ENCODE data around the gene CATSPERD. TPM values are rescaled to one million over a fixed set of nuclear protein-coding genes. Genes with fewer than 3 reads are reported as not detected.

Gene CATSPERD
- total and polyA plus RNA-seq, 7 experiments from 2014 or later, result 0.07 TPM; not detected in 6

DNA sequence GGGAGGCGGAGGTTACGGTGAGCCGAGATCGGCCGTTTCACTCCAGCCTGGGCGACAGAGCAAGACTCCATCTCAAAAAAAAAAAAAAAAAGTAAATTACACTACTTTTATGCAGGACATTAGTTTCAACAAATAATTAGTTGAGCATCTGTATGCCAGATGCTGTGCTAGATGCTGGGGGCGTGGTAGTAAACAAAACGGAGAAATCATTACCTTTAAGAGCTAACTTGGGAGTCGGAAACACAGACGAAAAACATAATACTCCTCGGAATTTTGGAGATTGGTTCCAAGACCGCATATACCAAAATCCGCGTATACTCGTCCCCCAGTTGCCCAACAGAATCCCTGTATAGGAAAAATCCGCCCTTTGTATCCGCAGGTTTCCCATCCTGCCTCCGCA, 71.8 kb downstream of the CATSPERD start:
- Histone ChIP-seq H3K27ac (ENCODE audit: low read depth, low read length) (no peak overlapping the region), H3K9me3 (ENCODE audit: control insufficient read depth in 2 of 3, low read length in 3 of 3) (no peaks in the 10 kb centered on the region), H3K27me3 (ENCODE audit: control insufficient read depth in 2 of 2, insufficient read depth in 2 of 2, low read length in 2 of 2) (no peaks in the 10 kb centered on the region), H3K4me3 (ENCODE audit: low read length) (no peak overlapping the region), H3K36me3 (ENCODE audit: control insufficient read depth in 2 of 3, insufficient read depth in 3 of 3, low read length in 3 of 3) (peaks cover 4 to 31% (median 23%) of the 10 kb centered on the region in 3 experiments), H3K4me1 (ENCODE audit: control insufficient read depth in 2 of 2, insufficient read depth in 2 of 2, low read length in 2 of 2) (peaks cover 8 to 12% of the 10 kb centered on the region in 2 donors)
- Mint-ChIP-seq H3K27me3 (no peaks in the 10 kb centered on the region), H3K4me1 (peaks cover 6 to 22% (median 15%) of the 10 kb centered on the region in 7 donors), H3K9me3 (peaks cover 0 to 9% (median 0%) of the 10 kb centered on the region in 11 donors), H3K4me3 (peak overlapping the region in 1 of 10 donors; percentile 27), H3K36me3 (peaks cover 5 to 13% (median 9%) of the 10 kb centered on the region in 5 donors), H3K27ac (peak overlapping the region in 5 of 9 donors; percentile 5 to 84 (median 15))
- CTCF ChIA-PET, result no interaction called here
- POLR2A ChIA-PET, result interaction anchor here (0.7 to 2.9 kb wide), 3 partner anchors 12 to 633 kb away, joined by 5 to 26 read pairs (median 14); no protein-coding TSS in a partner anchor
- intact Hi-C loops (cut with micrococcal nuclease), result loop anchor here in 1 of 2 donors (5.0 kb wide), 1 partner anchor 185 kb away; the partner anchor contains the start of gene RANBP3
- no peak for DNase-seq
- no peak for ATAC-seq

- Mint-ChIP-seq H3K9me3 (peaks cover 0 to 9% (median 0%) of the 10 kb centered on the region in 11 donors), H3K36me3 (peaks cover 5 to 11% (median 8%) of the 10 kb centered on the region in 5 donors), H3K27ac (peak overlapping the region in 5 of 9 donors; percentile 14 to 81 (median 33)), H3K4me3 (no peak overlapping the region), H3K27me3 (no peaks in the 10 kb centered on the region), H3K4me1 (peaks cover 6 to 21% (median 15%) of the 10 kb centered on the region in 7 donors)
- DNase-seq, result no peak
- ChIA-PET CTCF (interaction anchor here (0.7 kb wide), 1 partner anchor 552 kb away, joined by 3 read pairs; no protein-coding TSS in a partner anchor), POLR2A (interaction anchor here (1.4 kb wide), 1 partner anchor 12 kb away, joined by 3 read pairs; no protein-coding TSS in a partner anchor)
- H3K27ac ChIP-seq (ENCODE audit: low read depth, low read length), result no peak overlapping the region
- H3K27me3 ChIP-seq (ENCODE audit: control insufficient read depth in 2 of 2, insufficient read depth in 2 of 2, low read length in 2 of 2), result no peaks in the 10 kb centered on the region
- intact Hi-C loops (cut with micrococcal nuclease), result loop anchor here in 1 of 2 donors (5.0 kb wide), 1 partner anchor 184 kb away; the partner anchor contains the start of gene RANBP3
- ATAC-seq, result no peak
- peaks cover 4 to 21% (median 19%) of the 10 kb centered on the region in 3 experiments for H3K36me3 ChIP-seq (ENCODE audit: control insufficient read depth in 2 of 3, insufficient read depth in 3 of 3, low read length in 3 of 3)
- peaks cover 8 to 12% of the 10 kb centered on the region in 2 donors for H3K4me1 ChIP-seq (ENCODE audit: control insufficient read depth in 2 of 2, insufficient read depth in 2 of 2, low read length in 2 of 2)
- H3K4me3 ChIP-seq (ENCODE audit: low read length), result no peak overlapping the region
- no peaks in the 10 kb centered on the region for H3K9me3 ChIP-seq (ENCODE audit: control insufficient read depth in 2 of 3, low read length in 3 of 3)
Measured at GRCh38 chr19:5793188-5793587, 72.8 kb downstream of the CATSPERD start.

DNA sequence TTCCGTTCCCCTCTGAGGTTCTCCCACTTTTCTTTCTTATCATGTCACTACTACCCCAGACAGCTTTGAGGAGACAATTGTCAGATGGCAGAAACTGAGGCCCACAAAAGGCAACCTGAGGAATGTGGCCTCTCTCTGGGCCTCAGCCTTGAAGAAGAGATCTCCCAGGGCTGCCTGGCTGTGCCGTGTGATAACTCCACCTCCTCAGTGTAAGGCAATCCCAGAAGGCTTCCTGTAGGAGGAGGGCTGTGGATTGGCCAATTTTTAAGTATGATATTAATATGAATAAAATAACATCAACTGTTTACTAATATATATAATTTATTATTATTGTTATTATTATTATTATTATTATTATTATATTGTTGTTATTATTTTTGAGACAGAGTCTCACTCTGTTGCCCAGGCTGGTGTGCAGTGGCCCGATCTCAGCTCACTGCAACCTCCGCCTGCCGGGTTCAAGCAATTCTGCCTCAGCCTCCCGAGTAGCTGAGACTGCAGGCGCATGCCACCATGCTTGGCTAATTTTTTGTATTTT, 75.0 kb downstream of the CATSPERD start:
- H3K4me1 ChIP-seq (ENCODE audit: control insufficient read depth in 2 of 2, insufficient read depth in 2 of 2, low read length in 2 of 2), result peaks cover 0 to 6% of the 10 kb centered on the region in 2 donors
- Mint-ChIP-seq H3K9me3 (peaks cover 0 to 7% (median 0%) of the 10 kb centered on the region in 11 donors), H3K27ac (no peak overlapping the region), H3K4me3 (no peak overlapping the region), H3K27me3 (peaks cover 4 to 11% (median 10%) of the 10 kb centered on the region in 5 donors), H3K4me1 (peaks cover 1 to 13% (median 7%) of the 10 kb centered on the region in 7 donors), H3K36me3 (peaks cover under 1 to 3% (median 1%) of the 10 kb centered on the region in 5 donors)
- H3K36me3 ChIP-seq (ENCODE audit: control insufficient read depth in 2 of 3, insufficient read depth in 3 of 3, low read length in 3 of 3), result peaks cover 0 to 4% (median 0%) of the 10 kb centered on the region in 3 experiments
- H3K27ac ChIP-seq (ENCODE audit: low read depth, low read length), result no peak overlapping the region
- ATAC-seq, result no peak
- no peak overlapping the region for H3K4me3 ChIP-seq (ENCODE audit: low read length)
- intact Hi-C loops (cut with micrococcal nuclease), result no loop called here
- peaks cover 0 to 2% of the 10 kb centered on the region in 2 donors for H3K27me3 ChIP-seq (ENCODE audit: control insufficient read depth in 2 of 2, insufficient read depth in 2 of 2, low read length in 2 of 2)
- ChIA-PET POLR2A (interaction anchor here (1.2 kb wide), 1 partner anchor 75 kb away, joined by 3 read pairs; the partner anchor contains the start of gene CATSPERD), CTCF (interaction anchor here (1.7 kb wide), 1 partner anchor 8 kb away, joined by 4 read pairs; no protein-coding TSS in a partner anchor)
- no peak for DNase-seq
- H3K9me3 ChIP-seq (ENCODE audit: control insufficient read depth in 2 of 3, low read length in 3 of 3), result no peaks in the 10 kb centered on the region

DNA sequence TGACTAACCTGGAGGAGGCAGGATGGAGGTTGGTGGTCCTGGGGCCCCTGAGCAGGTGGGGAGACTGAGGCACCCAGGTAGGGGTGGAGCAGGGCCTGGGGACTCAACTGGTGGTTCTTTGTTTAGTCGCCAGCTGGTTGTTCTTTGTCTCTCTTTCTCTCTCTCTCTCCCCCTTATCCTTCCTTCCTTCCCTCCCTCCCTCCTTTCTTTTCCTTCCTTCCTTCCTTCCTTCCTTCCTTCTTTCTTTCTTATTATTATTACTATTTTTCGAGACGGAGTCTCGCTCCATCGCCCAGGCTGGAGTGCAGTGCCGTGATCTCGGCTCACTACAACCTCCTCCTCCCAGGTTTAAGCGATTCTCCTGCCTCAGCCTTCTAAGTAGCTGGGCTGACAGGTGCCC, 77.8 kb downstream of the CATSPERD start:
- DNase-seq (no peak), ATAC-seq (no peak)
- peaks cover 0 to 2% of the 10 kb centered on the region in 2 donors for H3K27me3 ChIP-seq (ENCODE audit: control insufficient read depth in 2 of 2, insufficient read depth in 2 of 2, low read length in 2 of 2)
- no peak overlapping the region for H3K27ac ChIP-seq (ENCODE audit: low read depth, low read length)
- H3K4me1 Mint-ChIP-seq, result peaks cover 2 to 17% (median 9%) of the 10 kb centered on the region in 7 donors
- H3K9me3 Mint-ChIP-seq, result peaks cover 0 to 1% (median 0%) of the 10 kb centered on the region in 11 donors
- H3K36me3 ChIP-seq (ENCODE audit: control insufficient read depth in 2 of 3, insufficient read depth in 3 of 3, low read length in 3 of 3), result no peaks in the 10 kb centered on the region
- H3K4me3 Mint-ChIP-seq, result no peak overlapping the region
- H3K36me3 Mint-ChIP-seq, result peaks cover 0 to 1% (median 0%) of the 10 kb centered on the region in 5 donors
- H3K4me1 ChIP-seq (ENCODE audit: control insufficient read depth in 2 of 2, insufficient read depth in 2 of 2, low read length in 2 of 2), result peaks cover 3 to 7% of the 10 kb centered on the region in 2 donors
- intact Hi-C loops (cut with micrococcal nuclease), result no loop called here
- no peak overlapping the region for H3K4me3 ChIP-seq (ENCODE audit: low read length)
- H3K27ac Mint-ChIP-seq, result no peak overlapping the region
- peaks cover 14 to 25% (median 18%) of the 10 kb centered on the region in 5 donors for H3K27me3 Mint-ChIP-seq
- CTCF ChIA-PET, result interaction anchor here (1.3 kb wide), 1 partner anchor 30 kb away, joined by 6 read pairs; no protein-coding TSS in a partner anchor
- no peaks in the 10 kb centered on the region for H3K9me3 ChIP-seq (ENCODE audit: control insufficient read depth in 2 of 3, low read length in 3 of 3)
- POLR2A ChIA-PET, result no interaction called here

DNA sequence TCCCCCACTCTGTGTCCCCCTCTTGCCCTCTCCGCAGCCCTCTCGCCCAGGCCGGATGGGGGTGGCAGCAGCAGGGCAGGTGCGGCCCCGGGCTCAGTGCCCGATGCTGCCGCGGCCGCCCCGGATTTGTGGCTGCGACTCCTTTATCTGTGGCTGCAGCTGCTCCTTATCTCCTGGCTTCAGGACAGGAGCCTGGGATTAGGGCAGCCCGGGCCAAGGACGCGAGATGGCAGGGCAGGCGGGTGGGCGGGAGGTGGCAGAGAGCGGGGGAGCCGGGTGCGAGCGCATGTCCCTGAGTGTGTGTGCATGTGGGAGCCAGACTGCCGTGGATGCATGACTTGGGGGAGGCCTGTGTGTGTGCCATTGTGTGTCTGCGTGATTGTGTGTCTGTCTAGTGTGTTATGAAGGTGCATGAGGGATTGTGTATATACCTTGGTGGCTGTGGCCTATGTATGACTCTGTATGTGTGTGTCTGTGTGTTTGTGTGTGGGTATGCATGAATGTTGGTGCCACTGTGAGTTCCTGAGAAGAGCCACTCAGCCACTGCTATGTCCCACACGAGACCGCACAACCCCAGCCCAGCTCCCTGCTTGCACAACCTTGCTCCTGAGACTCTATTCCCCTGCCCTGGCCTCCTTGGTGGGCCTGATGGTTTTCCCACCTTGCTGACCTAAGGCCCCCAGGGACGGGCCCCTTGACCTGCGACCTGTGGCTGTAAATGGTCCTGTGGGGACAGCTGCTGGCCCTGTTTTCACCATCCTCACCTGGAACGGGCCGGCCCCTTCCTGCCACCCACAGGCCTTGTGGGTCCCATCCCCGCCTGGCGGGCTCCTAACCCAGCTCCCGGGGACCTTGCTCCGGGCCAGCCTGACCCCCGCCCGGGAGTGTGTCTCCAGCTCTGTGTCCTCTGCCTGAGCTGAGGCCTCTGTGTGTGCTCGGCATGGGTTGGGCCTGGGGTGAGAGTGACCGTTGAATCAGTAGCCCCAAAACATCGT, 79.1 kb downstream of the CATSPERD start:
- Mint-ChIP-seq H3K27me3 (peaks cover 14 to 28% (median 18%) of the 10 kb centered on the region in 5 donors), H3K27ac (no peak overlapping the region), H3K36me3 (peaks cover 0 to 1% (median 0%) of the 10 kb centered on the region in 5 donors), H3K4me3 (peak overlapping the region in 4 of 10 donors; percentile 4 to 49 (median 32)), H3K9me3 (peaks cover 0 to 1% (median 0%) of the 10 kb centered on the region in 11 donors), H3K4me1 (peaks cover 7 to 25% (median 19%) of the 10 kb centered on the region in 7 donors)
- H3K27me3 ChIP-seq (ENCODE audit: control insufficient read depth in 2 of 2, insufficient read depth in 2 of 2, low read length in 2 of 2), result peaks cover 0 to 2% of the 10 kb centered on the region in 2 donors
- ChIA-PET CTCF (interaction anchor here (1.0 kb wide), 1 partner anchor 223 kb away, joined by 3 read pairs; no protein-coding TSS in a partner anchor), POLR2A (no interaction called here)
- intact Hi-C loops (cut with micrococcal nuclease), result loop anchor here in 1 of 2 donors (5.0 kb wide), 1 partner anchor 168 kb away; no protein-coding TSS in a partner anchor
- no peaks in the 10 kb centered on the region for H3K36me3 ChIP-seq (ENCODE audit: control insufficient read depth in 2 of 3, insufficient read depth in 3 of 3, low read length in 3 of 3)
- ATAC-seq (no peak), DNase-seq (no peak)
- no peak overlapping the region for H3K4me3 ChIP-seq (ENCODE audit: low read length)
- H3K4me1 ChIP-seq (ENCODE audit: control insufficient read depth in 2 of 2, insufficient read depth in 2 of 2, low read length in 2 of 2), result peaks cover 13 to 19% of the 10 kb centered on the region in 2 donors
- H3K9me3 ChIP-seq (ENCODE audit: control insufficient read depth in 2 of 3, low read length in 3 of 3), result no peaks in the 10 kb centered on the region
- no peak overlapping the region for H3K27ac ChIP-seq (ENCODE audit: low read depth, low read length)
